Keratinocyte (primary cell): ENCODE data around the gene SGK2.

ENCODE experiments used
- EZH2 ChIP-seq: IDR thresholded peaks from one replicate; pipeline ENCODE4 v1.6.1; 2012; ENCODE audit warnings: inconsistent platforms, mild to moderate bottlenecking, low read length, moderate library complexity
- TF ChIP-seq, protein P1 (sequence below), 3 experiments: IDR thresholded peaks in 1 of 3; conservative IDR thresholded peaks in 1 of 3; optimal IDR thresholded peaks in 1 of 3; 2 replicates in 2 of 3; 3 replicates in 1 of 3; pipeline versions ENCODE3 to v1.5.1; 2011; ENCODE audit warnings: low read length in 3 of 3, mild to moderate bottlenecking in 3 of 3, moderate library complexity in 2 of 3, control low read depth in 1 of 3, inconsistent platforms in 1 of 3; ENCODE audit not compliant: insufficient read depth in 2 of 3; ENCODE audit errors: extremely low read depth in 1 of 3

DNA sequence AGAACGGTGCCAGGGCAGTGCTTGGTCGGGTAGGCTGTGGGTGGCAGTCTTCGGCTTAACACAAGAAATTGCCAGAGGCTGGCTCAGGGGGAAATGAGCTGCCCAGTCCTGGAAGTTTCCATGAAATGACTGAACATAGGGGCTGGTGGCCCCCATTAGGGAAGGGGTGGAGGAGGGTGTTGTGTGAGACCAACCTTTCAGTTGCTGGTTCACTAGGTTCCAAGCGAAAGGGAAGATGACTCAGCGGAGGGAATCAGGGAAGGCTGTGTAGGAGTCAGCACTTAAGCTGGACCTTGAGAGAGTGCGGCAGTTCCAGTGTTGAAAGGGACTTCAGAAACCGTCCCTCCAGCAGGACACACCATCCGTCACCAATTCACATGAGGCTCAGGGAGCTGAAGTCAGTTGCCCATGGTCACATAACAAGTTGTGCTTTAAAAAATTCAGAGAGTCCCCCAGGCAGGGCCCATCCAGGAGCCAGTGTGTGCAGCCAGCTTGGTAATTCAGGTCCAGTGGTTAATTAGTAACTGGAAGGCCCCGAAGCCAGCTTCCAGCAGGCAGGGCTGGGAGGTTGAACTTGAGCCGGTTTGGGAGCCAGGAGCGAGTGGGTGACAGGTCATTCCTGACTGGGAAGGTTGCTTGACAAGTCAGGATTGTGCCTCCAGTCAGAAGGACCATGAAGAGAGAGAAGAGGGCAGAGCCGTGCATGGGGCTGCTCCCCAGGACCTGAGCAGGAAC lies at the start of gene SGK2:
- TF ChIP-seq, protein P1, sequence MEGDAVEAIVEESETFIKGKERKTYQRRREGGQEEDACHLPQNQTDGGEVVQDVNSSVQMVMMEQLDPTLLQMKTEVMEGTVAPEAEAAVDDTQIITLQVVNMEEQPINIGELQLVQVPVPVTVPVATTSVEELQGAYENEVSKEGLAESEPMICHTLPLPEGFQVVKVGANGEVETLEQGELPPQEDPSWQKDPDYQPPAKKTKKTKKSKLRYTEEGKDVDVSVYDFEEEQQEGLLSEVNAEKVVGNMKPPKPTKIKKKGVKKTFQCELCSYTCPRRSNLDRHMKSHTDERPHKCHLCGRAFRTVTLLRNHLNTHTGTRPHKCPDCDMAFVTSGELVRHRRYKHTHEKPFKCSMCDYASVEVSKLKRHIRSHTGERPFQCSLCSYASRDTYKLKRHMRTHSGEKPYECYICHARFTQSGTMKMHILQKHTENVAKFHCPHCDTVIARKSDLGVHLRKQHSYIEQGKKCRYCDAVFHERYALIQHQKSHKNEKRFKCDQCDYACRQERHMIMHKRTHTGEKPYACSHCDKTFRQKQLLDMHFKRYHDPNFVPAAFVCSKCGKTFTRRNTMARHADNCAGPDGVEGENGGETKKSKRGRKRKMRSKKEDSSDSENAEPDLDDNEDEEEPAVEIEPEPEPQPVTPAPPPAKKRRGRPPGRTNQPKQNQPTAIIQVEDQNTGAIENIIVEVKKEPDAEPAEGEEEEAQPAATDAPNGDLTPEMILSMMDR (optimal IDR thresholded peaks at IDR 0.05 in 1 of 3, IDR thresholded peaks at IDR 0.05 in 1 of 3, conservative IDR thresholded peaks at IDR 0.05 in 1 of 3; ENCODE audit: extremely low read depth in 1 of 3, insufficient read depth in 2 of 3, low read length in 3 of 3), result no peak
- TF ChIP-seq EZH2, result no peak
